Left lobe of liver (tissue), 2 donors: ENCODE measurements around the gene SMOC2. TPM values are rescaled to one million over a fixed set of nuclear protein-coding genes. Genes with fewer than 3 reads are reported as not detected.

ENCODE experiments used
- ATAC-seq: fragments of 200-7000 bp; cut with Tn5 transposase; one replicate; pipeline ENCODE4 v1.9.1; 2020; ENCODE audit warnings: mild to moderate bottlenecking, moderate library complexity
- DNase-seq: peaks from one replicate; pipeline ENCODE4 v3.0.0-alpha.2; 2020; ENCODE audit warnings: low spot score
- total RNA-seq: library from RNA; stranded (reverse); gene quantifications from one replicate; pipeline ENCODE4 v1.2.1, GENCODE V29; 2021
- donor health status: DM: no; HTN: no; CAD: no; lungs with moderate emphysema.
- donor health status: DM: no; HTN: yes; CAD: no.

Gene SMOC2
- total RNA-seq, 1 donor from 2014 or later, result 0.68 TPM

- DNase-seq (no peak), ATAC-seq (no peak)
Measured at GRCh38 chr6:168415098-168415992, 25.6 kb upstream of the SMOC2 start.

GRCh38 chr6:168415993-168416530 lies 24.9 kb upstream of the SMOC2 start:
- no peak for DNase-seq
- no peak for ATAC-seq

DNA sequence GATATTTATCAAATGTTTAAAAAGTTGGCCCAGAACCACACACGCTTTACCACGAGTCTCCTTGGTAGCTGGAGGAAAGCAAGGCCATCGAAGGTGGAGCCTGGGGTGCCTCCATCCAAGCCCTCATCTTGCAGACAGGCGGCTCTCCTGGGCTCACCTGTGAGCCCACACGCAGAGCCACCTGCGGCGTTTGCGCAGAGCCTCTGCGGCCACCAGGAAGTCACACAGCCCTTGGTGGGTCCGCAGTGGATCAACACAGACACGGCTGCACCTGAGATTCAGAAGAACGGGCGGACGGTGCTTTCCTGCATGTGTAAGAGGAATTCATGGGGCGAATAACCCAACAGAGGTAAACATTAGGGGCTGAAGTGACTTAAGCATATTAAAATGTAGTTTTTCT lies 24.5 kb upstream of the SMOC2 start:
- ATAC-seq (no peak), DNase-seq (no peak)

DNA sequence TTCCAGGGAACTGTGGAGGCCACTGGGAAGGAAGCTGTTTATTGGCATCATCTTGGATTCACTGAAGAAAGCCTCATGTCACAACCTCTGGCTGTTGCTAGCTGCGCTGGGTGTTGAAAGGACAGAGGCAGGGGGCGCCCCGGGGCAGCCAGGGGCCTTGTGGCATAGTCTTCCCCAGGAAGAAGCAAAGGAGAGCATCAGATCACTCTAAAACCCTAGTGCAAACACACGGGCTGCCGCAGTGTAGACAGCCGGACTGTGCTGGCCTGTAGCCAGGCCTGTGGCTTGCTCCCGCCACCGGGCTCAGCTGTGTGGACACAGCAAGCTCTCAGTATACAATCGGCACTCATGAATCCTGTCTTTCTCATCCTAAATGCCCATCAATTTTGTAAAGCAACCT lies 23.8 kb upstream of the SMOC2 start:
- ATAC-seq, result peak; percentile 58
- no peak for DNase-seq

- ATAC-seq (no peak), DNase-seq (no peak)
Measured at GRCh38 chr6:168417679-168418557, 23.1 kb upstream of the SMOC2 start.

- DNase-seq (no peak), ATAC-seq (no peak)
Measured at GRCh38 chr6:168418711-168419121, 22.3 kb upstream of the SMOC2 start.

- no peak for ATAC-seq
Measured at GRCh38 chr6:168419569-168419968, 21.4 kb upstream of the SMOC2 start.

DNA sequence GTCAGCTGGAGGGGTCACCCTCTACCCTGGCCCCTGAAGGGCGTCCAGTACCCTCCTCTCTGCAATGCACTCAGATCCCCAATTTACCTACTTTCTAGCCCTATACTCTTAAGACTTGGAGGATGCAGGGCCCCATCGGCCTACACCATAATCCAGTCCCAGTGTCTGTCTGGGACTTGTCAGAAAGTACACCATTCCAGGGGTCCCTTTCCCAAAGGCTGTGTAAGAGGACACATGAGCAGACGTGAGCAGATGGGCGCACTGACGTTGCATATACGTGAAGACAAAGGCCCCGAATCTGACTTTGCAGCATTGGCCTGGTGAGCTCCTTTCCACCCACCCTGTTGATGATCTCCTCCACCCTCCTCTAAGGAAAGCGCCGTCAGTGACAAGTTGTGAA lies 20.9 kb upstream of the SMOC2 start:
- DNase-seq (no peak), ATAC-seq (no peak)

More at GRCh38 chr6:168419569-168419968, 21.4 kb upstream of the SMOC2 start:
- DNase-seq, result no peak

GRCh38 chr6:168420706-168421105 lies 20.3 kb upstream of the SMOC2 start:
- DNase-seq (no peak), ATAC-seq (no peak)

DNA sequence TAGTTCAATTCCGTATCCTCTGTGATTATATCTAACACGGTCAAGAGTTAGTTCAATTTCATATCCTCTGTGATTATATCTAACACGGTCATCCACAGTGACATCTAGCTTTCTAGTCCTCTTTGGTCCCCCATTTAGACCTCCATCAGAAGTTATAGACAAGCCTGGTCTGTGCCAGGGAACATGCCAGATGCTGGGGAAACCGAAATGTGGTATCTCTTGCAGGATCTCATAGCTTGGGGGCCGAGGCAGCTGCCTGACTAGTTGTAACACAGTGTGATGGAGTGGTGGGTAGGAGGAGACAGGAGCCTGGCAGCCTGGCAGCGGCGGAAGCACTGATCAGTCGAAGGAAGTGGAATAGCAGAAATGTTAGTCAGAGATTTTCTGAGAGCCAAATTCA lies 13.8 kb upstream of the SMOC2 start:
- DNase-seq (no peak), ATAC-seq (no peak)

DNA sequence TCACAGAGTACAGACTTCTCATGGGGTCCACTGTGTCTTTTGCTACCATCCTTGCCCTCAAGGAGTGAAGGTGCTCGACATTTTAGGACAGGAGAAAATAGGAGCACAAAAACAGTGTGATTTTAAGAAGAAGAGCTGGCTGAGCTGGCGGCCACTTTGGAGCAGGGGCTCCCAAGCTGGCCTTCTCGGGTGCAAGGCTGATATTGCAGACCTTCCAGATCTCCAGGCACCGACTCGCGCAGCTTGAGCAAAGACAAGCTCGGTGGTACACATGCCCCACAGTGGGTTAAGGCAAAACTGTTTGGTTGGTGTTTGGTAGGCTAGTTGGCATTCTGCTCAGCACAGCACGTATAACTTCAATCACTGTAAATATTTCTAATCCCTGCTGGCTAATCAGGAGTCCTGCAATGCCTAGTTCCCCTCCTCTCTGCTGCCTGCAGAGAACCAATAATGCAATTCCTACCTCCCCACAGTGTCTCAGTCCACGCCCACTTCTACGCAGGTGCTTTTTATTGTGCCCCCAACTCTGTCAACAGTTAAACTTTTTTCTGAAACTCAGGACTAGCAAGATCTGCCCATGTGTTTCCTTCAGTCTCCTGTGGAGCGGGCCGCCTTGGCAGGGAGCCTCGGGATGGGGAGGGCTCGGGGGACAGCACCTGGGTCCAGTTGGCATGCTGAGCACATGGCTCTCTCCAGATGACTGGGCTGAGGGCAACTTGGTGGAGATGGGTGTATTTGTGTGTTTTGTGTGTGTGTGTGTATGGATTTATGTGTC lies 12.7 kb upstream of the SMOC2 start:
- DNase-seq, result no peak
- no peak for ATAC-seq

DNA sequence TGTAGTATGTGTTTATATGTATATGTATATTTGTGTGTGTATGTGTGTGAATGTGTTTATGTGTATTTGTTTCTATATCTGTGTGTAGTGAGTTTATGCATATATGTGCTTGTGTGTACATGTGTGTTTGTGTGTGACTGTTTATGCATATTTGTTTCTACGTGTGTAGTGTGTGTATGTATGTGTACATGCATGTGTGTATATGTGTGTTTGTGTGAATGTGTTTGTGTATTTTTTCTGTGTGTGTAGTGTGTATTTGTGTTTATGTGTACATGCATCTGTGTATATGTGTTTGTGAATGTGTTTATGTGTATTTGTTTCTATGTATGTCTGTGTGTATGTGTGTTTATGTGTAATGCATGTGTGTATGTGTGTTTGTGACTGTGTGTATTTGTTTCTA lies 12.1 kb upstream of the SMOC2 start:
- ATAC-seq (no peak), DNase-seq (no peak)

- ATAC-seq (no peak), DNase-seq (no peak)
Measured at GRCh38 chr6:168432196-168432595, 8.8 kb upstream of the SMOC2 start.

GRCh38 chr6:168433898-168434297 lies 7.1 kb upstream of the SMOC2 start:
- no peak for ATAC-seq
- DNase-seq, result no peak

- no peak for ATAC-seq
Measured at GRCh38 chr6:168434505-168434904, 6.5 kb upstream of the SMOC2 start.

GRCh38 chr6:168437751-168438150 lies 3.2 kb upstream of the SMOC2 start:
- ATAC-seq (no peak), DNase-seq (no peak)

More at GRCh38 chr6:168434505-168434904, 6.5 kb upstream of the SMOC2 start:
- DNase-seq, result no peak

- no peak for DNase-seq
- ATAC-seq, result no peak
Measured at GRCh38 chr6:168438783-168439520, 2.0 kb upstream of the SMOC2 start.

DNA sequence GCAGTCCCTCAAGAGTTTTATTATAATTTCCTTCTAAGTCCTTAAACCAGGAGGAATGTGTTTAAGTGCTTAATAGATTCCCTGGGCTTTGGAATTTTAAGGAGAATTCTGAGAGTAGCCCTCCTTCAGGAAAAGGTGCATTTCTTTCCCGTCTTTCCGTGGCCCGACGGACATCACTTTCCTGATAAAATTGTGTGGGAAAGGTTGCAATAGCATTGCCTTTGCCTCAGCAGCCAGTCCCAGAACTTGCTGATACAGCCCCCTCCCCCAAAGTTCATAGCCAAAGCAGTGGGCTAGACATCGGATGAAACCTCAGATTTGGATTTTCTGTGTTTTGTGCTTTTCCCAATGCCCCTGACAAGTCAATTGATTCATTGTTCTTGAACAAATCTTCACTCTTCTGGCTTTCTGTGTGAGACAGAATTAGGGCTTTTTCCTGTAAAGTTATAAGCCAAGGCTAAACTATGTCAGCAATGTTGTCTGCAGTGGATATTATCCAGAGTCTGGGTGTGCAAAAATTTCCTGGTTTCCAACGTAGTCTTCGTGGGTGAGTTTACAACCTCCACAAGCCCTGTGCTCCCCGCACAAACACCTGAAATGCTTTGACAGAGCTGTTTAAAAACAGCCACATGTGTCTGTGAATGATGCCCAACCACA lies 1.1 kb upstream of the SMOC2 start:
- DNase-seq (no peak), ATAC-seq (no peak)
